HEK293 (cell line): ENCODE data around the gene STUB1.

Experiments used
- HOXC10 ChIP-seq: sonication (generic); formaldehyde crosslinking; IDR thresholded peaks from 2 replicates; pipeline ENCODE4 v1.8.1; 2023; ENCODE audit warnings: mild to moderate bottlenecking, missing genetic modification reagents
- ZNF133 ChIP-seq: fragments of 450-650 bp; formaldehyde crosslinking; IDR thresholded peaks from 2 replicates; pipeline ENCODE4 v1.5.1; 2016; ENCODE audit warnings: missing biosample characterization, missing genetic modification characterization
- ZNF423 ChIP-seq: fragments of 450-650 bp; formaldehyde crosslinking; IDR thresholded peaks from 2 replicates; pipeline ENCODE4 v1.5.1; 2016; ENCODE audit warnings: missing biosample characterization, missing genetic modification characterization
- TF ChIP-seq, protein P1 (sequence below): fragments of 450-650 bp; formaldehyde crosslinking; IDR thresholded peaks from 2 replicates; pipeline ENCODE4 v1.5.1; 2016; ENCODE audit warnings: missing biosample characterization, missing genetic modification characterization
- TF ChIP-seq, protein P2 (sequence below): fragments of 450-650 bp; formaldehyde crosslinking; IDR thresholded peaks from 2 replicates; pipeline ENCODE4 v1.5.1; 2016; ENCODE audit warnings: missing biosample characterization, missing genetic modification characterization

DNA sequence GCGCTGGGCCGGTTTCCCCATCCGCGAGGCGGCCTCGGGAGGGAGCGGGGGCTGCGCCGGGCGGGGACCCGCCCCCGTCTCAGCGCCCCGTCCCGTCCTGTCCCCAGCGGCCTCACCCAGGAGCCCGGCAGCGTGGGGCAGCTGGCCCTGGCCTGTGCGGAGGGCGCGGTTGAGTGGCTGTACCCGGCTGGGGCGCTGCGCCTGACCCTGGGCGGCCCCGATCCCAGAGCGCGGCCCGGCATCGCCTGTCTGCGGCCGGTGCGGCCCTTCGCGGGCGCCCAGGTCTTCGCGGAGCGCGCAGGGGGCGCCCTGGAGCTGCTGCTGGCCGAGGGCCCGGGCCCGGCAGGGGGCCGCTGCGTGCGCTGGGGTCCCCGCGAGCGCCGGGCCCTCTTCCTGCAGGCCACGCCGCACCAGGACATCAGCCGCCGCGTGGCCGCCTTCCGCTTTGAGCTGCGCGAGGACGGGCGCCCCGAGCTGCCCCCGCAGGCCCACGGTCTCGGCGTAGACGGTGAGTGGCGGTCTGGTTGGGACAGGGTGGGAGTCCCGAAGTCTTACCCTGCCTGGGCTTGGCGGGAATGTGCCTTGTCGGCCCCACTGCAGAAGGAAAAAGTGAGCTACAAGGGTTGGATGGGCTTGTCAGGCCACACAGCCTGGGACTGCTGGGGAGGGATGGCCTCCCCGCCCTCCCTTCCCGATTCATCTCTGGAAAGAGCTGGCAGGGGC lies 35.4 kb downstream of the STUB1 start:
- TF ChIP-seq, protein P1, sequence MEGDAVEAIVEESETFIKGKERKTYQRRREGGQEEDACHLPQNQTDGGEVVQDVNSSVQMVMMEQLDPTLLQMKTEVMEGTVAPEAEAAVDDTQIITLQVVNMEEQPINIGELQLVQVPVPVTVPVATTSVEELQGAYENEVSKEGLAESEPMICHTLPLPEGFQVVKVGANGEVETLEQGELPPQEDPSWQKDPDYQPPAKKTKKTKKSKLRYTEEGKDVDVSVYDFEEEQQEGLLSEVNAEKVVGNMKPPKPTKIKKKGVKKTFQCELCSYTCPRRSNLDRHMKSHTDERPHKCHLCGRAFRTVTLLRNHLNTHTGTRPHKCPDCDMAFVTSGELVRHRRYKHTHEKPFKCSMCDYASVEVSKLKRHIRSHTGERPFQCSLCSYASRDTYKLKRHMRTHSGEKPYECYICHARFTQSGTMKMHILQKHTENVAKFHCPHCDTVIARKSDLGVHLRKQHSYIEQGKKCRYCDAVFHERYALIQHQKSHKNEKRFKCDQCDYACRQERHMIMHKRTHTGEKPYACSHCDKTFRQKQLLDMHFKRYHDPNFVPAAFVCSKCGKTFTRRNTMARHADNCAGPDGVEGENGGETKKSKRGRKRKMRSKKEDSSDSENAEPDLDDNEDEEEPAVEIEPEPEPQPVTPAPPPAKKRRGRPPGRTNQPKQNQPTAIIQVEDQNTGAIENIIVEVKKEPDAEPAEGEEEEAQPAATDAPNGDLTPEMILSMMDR (tag by site-specific recombination) = peak; percentile 28; the same call in 1 of the 2 replicates
- TF ChIP-seq HOXC10 (CRISPR knock-in tag) (no peak), ZNF133 (tag by site-specific recombination) (no peak), ZNF423 (no peak)
- TF ChIP-seq, protein P2, sequence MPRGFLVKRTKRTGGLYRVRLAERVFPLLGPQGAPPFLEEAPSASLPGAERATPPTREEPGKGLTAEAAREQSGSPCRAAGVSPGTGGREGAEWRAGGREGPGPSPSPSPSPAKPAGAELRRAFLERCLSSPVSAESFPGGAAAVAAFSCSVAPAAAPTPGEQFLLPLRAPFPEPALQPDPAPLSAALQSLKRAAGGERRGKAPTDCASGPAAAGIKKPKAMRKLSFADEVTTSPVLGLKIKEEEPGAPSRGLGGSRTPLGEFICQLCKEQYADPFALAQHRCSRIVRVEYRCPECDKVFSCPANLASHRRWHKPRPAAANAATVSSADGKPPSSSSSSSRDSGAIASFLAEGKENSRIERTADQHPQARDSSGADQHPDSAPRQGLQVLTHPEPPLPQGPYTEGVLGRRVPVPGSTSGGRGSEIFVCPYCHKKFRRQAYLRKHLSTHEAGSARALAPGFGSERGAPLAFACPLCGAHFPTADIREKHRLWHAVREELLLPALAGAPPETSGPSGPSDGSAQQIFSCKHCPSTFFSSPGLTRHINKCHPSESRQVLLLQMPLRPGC (tag by site-specific recombination) = no peak
